Right lobe of liver (tissue), 6 donors: Measurements from ENCODE around the gene RPTOR. TPM values are rescaled to one million over a fixed set of nuclear protein-coding genes. Genes with fewer than 3 reads are reported as not detected.

Experiments used
- ATAC-seq, 4 donors: fragments of 200-7000 bp; cut with Tn5 transposase; one replicate each; pipeline ENCODE4 v1.9.1; 2020; ENCODE audit warnings: mild to moderate bottlenecking in 4 of 4, moderate library complexity in 4 of 4
- DNase-seq, 3 donors: peaks; one replicate each; pipeline ENCODE4 v3.0.0-alpha.2; 2020
- H3K27ac ChIP-seq, 3 donors: fragments of 200-600 bp; one replicate each; pipeline ENCODE4 v1.8.0; 2022
- H3K27me3 ChIP-seq, 2 donors: fragments of 200-600 bp; one replicate each; pipeline ENCODE4 v1.8.0; 2022
- H3K36me3 ChIP-seq, 4 donors: fragments of 200-600 bp; sonication (generic) in 1 of 4; one replicate each; pipeline versions ENCODE4 v1.5.1 to v1.8.0; 2017 to 2022; ENCODE audit warnings: control low read depth in 1 of 4
- H3K4me1 ChIP-seq, 4 donors: fragments of 200-600 bp; sonication (generic) in 1 of 4; one replicate each; pipeline versions ENCODE4 v1.5.1 to v1.8.0; 2017 to 2022; ENCODE audit warnings: control low read depth in 1 of 4
- H3K4me3 ChIP-seq, 3 donors: fragments of 200-600 bp; one replicate each; pipeline ENCODE4 v1.8.0; 2022
- H3K9me3 ChIP-seq, 4 donors: fragments of 200-600 bp; sonication (generic) in 1 of 4; one replicate each; pipeline versions ENCODE4 v1.5.1 to v1.8.0; 2017 to 2022; ENCODE audit warnings: control low read depth in 1 of 4
- POLR2A ChIP-seq: fragments of 450-650 bp; IDR thresholded peaks from one replicate; pipeline ENCODE4 v1.6.1; 2017; ENCODE audit warnings: antibody characterized with exemption, mild to moderate bottlenecking
- WGBS: methylation state at CpG from one replicate; pipeline ENCODE4 v1.1.6; 2018; ENCODE audit warnings: low coverage, low lambda C conversion rate; ENCODE audit not compliant: insufficient coverage; ENCODE audit errors: missing lambda C conversion rate; 5-methylcytosine and 5-hydroxymethylcytosine counted together
- intact Hi-C, 2 donors: fragments of 100-400 bp; cut with DNase I; formaldehyde crosslinking; loops; one replicate each; pipeline versions ENCODE4 v1.11.2 to v1.14.1; 2022
- total RNA-seq, 6 experiments: library from RNA; depleted of rRNA in 2 of 6; stranded (reverse); fragments of >200 nt in 2 of 6; fragmentation: NEBNext Ultra II Directional in 3 of 6; extraction: Animal tissue kit (Norgen Biotek cat#: 25700) in 3 of 6; gene quantifications; one replicate each; pipeline versions ENCODE4 v1.1.0 to v1.2.4, GENCODE V29; 2016 to 2023
- TF ChIP-seq, protein P1 (sequence below), 4 donors: fragments of 200-600 bp in 3 of 4; fragments of 450-650 bp in 1 of 4; IDR thresholded peaks; one replicate each; pipeline versions ENCODE4 v1.5.1 to v1.8.0; 2016 to 2022; ENCODE audit warnings: antibody characterized with exemption in 4 of 4, mild to moderate bottlenecking in 2 of 4
- donor health status: DM: no; HTN: yes; CAD: no.
- donor health status: DM: no; HTN: no; CAD: no.
- donor health status: DM: no; HTN: no; CAD: no.
- donor health status: DM: no; HTN: yes; CAD: no.
- donor health status: DM: no; HTN: yes; CAD: no.

RPTOR gene
- total RNA-seq, 6 experiments from 2014 or later, result 13.1 to 24.0 (median 15.5) TPM

DNA sequence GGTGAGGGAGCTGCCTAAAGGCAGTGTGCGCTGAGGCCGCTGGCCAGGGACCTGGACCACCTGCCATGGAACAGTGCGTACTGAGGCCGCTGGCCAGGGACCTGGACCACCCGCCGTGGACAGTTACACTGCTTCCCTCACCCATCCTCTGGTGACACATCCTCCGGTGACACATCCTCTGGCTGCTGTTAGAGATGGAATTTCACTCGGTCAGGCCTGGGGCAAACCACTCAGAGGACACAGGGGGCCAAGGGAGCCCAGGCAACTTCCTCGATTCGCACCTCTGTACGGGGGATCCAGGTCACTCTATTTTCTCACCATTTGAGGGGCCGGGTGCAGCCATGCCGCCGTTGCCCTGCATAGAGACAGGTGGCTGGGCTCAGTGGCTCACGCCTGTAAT, 32.4 kb upstream of the RPTOR start:
- H3K9me3 ChIP-seq, result no peaks in the 10 kb centered on the region
- H3K4me3 ChIP-seq, result no peak overlapping the region
- ATAC-seq (no peak), DNase-seq (no peak)
- no peaks in the 10 kb centered on the region for H3K27me3 ChIP-seq
- 77% methylated on average over 6 of the region's 15 CpGs for WGBS
- no peaks in the 10 kb centered on the region for H3K4me1 ChIP-seq
- no peak for TF ChIP-seq POLR2A
- TF ChIP-seq, protein P1, sequence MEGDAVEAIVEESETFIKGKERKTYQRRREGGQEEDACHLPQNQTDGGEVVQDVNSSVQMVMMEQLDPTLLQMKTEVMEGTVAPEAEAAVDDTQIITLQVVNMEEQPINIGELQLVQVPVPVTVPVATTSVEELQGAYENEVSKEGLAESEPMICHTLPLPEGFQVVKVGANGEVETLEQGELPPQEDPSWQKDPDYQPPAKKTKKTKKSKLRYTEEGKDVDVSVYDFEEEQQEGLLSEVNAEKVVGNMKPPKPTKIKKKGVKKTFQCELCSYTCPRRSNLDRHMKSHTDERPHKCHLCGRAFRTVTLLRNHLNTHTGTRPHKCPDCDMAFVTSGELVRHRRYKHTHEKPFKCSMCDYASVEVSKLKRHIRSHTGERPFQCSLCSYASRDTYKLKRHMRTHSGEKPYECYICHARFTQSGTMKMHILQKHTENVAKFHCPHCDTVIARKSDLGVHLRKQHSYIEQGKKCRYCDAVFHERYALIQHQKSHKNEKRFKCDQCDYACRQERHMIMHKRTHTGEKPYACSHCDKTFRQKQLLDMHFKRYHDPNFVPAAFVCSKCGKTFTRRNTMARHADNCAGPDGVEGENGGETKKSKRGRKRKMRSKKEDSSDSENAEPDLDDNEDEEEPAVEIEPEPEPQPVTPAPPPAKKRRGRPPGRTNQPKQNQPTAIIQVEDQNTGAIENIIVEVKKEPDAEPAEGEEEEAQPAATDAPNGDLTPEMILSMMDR (IDR thresholded peaks at IDR 0.05), result no peak
- H3K27ac ChIP-seq, result no peak overlapping the region
- intact Hi-C loops, result no loop called here
- no peaks in the 10 kb centered on the region for H3K36me3 ChIP-seq

DNA sequence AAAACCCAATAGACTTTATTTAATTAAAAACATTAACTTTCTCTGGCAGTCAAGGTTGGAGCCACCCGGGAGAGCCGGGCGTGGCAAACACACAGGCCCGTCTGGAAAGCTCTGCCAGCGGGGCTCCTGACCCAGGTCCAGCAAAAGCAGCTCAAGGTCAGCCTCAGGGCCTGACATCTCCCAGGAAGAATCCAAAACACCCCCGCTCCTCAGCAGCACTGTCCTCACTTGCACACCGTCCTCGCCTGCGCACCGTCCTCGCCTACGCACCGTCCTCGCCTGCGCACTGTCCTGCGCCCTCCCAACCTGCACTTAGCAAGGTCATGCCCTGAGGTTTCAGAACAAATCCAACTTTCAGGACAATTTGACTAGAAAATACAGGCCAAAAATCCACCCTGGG, 31.4 kb upstream of the RPTOR start:
- TF ChIP-seq, protein P1 (IDR thresholded peaks at IDR 0.05), result no peak
- TF ChIP-seq POLR2A, result no peak
- ATAC-seq (no peak), DNase-seq (no peak)
- Histone ChIP-seq H3K9me3 (no peaks in the 10 kb centered on the region), H3K4me3 (no peak overlapping the region), H3K36me3 (no peaks in the 10 kb centered on the region), H3K27ac (no peak overlapping the region), H3K4me1 (no peaks in the 10 kb centered on the region), H3K27me3 (no peaks in the 10 kb centered on the region)
- intact Hi-C loops, result no loop called here
- WGBS, result 91% methylated on average over 7 of the region's 16 CpGs

DNA sequence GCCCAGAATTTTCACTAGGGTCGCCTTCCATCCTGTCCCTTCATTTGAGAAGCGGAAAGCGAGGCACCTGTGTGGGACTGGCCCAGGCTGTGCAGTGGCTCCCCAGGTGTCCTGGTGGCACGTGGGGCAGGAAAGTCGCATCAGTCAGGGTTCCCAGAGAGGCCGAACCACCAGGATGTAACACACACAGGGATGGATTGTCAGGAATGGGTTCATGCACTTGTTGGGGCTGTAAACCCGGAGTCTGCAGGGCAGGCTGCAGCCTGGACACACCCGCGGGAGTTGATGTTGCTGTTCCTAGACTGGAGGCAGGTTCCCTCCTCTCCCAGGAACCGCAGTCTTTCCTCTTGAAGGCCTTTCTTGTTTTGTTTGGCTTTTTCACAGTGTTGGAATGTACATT, 30.7 kb upstream of the RPTOR start:
- DNase-seq (no peak), ATAC-seq (no peak)
- no peaks in the 10 kb centered on the region for H3K36me3 ChIP-seq
- no peaks in the 10 kb centered on the region for H3K27me3 ChIP-seq
- H3K27ac ChIP-seq, result no peak overlapping the region
- H3K4me1 ChIP-seq, result no peaks in the 10 kb centered on the region
- 69% methylated on average over 3 of the region's 10 CpGs for WGBS
- intact Hi-C loops, result no loop called here
- TF ChIP-seq POLR2A, result no peak
- H3K9me3 ChIP-seq, result no peaks in the 10 kb centered on the region
- no peak overlapping the region for H3K4me3 ChIP-seq

DNA sequence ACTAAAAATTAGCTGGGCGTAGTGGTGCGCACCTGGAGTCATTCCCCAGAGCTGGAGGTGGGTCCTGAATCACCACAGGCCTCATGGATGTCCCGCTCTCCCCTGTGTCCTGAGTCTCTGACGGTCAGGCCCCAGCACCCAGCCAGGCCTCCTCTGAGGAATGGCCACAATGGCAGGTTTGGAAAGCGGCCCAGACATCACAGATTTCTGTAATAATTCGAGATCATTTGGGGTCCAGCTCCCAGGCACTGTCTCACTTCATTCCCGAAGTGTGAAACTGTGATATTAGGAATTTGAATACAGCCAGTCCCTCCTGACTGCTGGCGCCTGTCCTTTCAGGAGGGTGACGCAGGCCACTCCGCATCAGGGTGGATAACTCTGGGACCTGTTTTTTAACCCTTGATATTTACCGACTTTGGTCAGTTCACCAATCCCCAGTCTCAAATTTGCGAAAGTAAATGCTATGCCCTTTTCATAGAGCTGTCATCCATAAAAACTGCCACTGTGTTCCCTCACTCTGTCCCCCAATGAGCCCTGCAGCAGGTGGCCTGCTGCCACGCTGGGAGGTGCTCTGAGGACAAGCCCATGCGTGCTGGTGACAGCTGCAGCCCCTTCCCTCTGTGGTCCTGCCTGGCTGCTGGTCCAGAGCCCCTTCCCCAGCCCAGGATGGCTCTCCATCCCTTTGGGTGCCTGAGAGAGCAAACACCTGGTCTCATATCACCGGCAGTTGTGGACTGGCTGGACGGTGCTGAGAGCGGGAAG, 28.3 kb upstream of the RPTOR start:
- Histone ChIP-seq H3K27ac (no peak overlapping the region), H3K27me3 (no peaks in the 10 kb centered on the region), H3K4me3 (no peak overlapping the region), H3K36me3 (no peaks in the 10 kb centered on the region), H3K4me1 (no peaks in the 10 kb centered on the region), H3K9me3 (no peaks in the 10 kb centered on the region)
- intact Hi-C loops, result no loop called here
- 59% methylated on average over 6 of the region's 17 CpGs for WGBS
- no peak for DNase-seq
- TF ChIP-seq POLR2A, result no peak
- TF ChIP-seq, protein P1 (IDR thresholded peaks at IDR 0.05), result no peak
- ATAC-seq, result no peak

DNA sequence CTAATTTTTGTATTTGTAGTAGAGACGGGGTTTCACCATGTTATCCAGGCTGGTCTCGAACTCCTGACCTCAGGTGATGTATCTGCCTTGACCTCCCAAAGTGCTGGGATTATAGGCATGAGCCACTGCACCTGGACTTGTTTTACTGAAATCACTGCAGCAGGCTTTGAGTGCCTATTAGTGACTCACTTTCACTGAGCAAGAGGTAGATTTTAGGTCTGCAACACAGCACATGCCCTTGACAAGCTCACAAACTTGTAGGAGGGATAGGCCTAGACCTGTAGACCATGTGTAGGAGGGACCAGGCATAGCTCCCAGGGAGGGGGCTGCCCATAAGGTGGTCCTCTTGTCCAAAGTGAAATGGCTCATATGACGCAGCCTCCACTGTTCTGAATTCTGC, 27.0 kb upstream of the RPTOR start:
- Histone ChIP-seq H3K4me3 (no peak overlapping the region), H3K27me3 (no peaks in the 10 kb centered on the region), H3K9me3 (no peaks in the 10 kb centered on the region), H3K4me1 (no peaks in the 10 kb centered on the region), H3K36me3 (no peaks in the 10 kb centered on the region), H3K27ac (no peak overlapping the region)
- DNase-seq, result no peak
- ATAC-seq, result no peak
- 60% methylated on average over 2 of the region's 3 CpGs for WGBS
- TF ChIP-seq, protein P1 (IDR thresholded peaks at IDR 0.05), result no peak
- TF ChIP-seq POLR2A, result no peak
- intact Hi-C loops, result no loop called here
